Measurements from ENCODE around the gene CSTF2T.
"Not testable (repeated sequence)": the region's sequence is repeated elsewhere in the genome, so short reads cannot be mapped to it uniquely, and the experiment has no call there.

CSTF2T gene

GRCh38 chr10:51696251-51696650 lies 3.1 kb downstream of the CSTF2T start:
- no peak for DNase-seq

GRCh38 chr10:51694086-51694768 lies 5.2 kb downstream of the CSTF2T start:
- DNase-seq, result no peak

DNA sequence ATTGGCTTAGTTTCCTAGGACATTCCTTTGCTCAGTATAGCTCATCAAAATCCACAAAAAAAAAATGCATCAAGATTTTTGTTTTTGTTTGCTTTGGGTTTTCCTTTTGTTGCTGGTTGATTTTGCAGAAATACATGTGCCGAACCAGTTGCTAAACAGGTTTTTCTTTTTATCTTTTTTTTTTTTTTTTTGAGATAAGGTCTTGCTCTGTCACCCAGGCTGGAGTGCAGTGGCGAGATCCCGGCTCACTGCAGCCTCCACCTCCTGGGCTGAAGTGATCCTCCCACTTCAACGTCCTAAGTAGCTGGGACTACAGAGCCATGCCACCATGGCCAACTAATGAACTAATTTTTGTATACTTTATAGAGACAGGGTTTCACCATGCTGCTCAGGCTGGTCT lies 8.3 kb downstream of the CSTF2T start:
- DNase-seq, result no peak

DNA sequence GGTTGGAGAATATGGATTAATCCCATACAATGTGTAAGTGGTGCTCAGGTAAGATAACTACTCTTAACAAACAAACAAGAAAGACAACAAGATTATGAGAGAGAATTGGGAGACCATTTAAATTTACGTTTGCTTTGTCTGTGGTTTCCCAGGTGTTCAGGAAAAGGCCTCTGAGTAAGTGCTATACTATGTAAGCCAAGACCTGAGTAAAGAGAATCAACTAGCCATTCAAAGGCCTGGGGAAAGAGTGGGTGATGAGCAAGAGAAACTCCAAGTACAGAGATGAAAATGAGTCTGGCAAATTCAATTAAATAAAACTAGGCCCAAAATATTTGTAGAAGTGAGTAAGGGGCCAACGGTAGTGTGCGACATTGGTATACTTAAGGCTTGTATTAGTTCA lies 9.9 kb downstream of the CSTF2T start:
- DNase-seq, result no peak

DNA sequence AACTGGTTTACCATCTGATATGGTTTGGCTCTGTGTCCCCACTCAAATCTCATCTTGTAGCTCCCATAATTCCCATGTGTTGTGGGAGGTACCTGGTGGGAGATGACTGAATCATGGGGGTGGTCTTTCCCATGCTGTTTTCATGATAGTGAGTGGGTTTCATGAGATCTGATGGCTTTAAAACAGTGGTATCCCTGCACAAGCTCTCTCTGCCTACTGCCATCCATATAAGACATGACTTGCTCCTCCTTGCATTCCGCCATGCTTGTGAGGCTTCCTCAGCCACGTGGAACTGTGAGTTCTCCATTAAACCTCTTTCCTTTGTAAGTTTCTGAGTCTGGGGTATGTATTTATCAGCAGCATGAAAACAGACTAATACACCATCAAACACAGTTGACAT lies 10.6 kb downstream of the CSTF2T start:
- DNase-seq, result not testable (repeated sequence)

DNA sequence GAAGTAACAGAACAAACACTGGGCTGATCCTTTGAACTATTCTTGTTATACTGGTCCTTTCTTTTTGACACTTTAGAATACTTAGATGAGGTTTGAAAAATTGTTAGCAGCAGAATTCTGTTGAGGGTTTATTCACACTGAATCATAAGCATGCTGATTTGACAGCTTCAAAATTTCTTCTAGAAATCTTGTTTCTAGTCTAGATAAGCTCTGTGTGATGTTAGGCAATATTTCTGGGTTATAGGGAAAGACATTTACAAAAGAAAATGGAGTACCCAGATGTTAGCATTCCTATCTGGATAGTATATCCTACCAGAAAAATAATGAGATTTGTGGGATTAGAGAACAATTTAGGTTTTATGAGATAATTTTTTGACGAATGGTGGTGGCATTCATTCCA lies 12.1 kb downstream of the CSTF2T start:
- no peak for DNase-seq

- no peak for DNase-seq
These were observed 13.6 kb downstream of the CSTF2T start for GRCh38 chr10:51685768-51686167.

DNA sequence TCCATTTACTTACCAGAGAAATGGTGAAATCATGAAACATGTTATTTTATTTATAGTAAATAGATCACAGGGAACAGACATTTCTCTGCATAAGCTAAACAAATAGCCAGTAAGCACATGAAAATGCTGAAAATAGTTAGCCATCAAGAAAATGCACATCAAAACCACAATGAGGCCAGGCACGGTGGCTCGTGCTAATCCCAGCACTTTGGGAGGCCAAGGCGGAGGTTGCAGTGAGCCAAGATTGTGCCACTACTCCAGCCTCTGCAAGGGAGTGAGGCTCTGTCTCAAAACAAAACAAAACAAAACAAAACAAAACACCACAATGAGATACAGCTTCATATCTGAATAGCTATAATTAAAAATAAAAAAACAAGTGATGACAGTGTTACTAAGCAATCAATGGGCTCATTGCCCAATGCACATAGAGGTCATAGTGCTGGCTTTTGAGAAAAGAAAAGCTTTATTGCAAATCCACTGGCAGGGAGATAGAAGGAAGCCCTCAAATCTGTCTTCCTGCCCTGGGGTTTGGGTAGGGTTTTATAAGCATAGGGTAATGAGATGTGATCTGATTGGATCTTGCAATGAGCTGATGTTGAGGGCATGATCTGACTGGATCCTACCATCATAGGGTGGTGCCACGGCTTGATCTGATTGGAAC lies 16.2 kb downstream of the CSTF2T start:
- no peak for DNase-seq

GRCh38 chr10:51679841-51680240 lies 19.6 kb downstream of the CSTF2T start:
- no peak for DNase-seq

- no peak for DNase-seq
These were observed 24.3 kb downstream of the CSTF2T start for GRCh38 chr10:51675088-51675487.

GRCh38 chr10:51672039-51672535 lies 27.3 kb downstream of the CSTF2T start:
- no peak for DNase-seq

GRCh38 chr10:51669041-51669440 lies 30.4 kb downstream of the CSTF2T start:
- DNase-seq, result no peak

DNA sequence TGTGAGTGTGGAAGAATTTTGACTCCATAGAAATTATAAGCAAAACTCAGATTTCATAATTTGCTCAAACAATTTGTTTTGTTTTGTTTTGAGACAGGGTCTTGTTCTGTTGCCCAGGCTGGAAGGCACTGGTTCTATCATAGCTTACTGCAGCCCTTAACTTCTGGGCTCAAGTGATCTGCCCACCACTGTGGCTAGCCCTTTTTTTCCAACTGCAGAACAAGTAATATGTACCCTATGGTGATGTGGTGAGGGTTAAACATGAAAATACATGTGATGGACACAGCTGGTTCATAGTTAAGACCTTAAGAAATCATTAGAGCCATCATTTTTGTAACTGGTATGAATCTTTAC lies 31.1 kb downstream of the CSTF2T start:
- DNase-seq, result no peak

DNA sequence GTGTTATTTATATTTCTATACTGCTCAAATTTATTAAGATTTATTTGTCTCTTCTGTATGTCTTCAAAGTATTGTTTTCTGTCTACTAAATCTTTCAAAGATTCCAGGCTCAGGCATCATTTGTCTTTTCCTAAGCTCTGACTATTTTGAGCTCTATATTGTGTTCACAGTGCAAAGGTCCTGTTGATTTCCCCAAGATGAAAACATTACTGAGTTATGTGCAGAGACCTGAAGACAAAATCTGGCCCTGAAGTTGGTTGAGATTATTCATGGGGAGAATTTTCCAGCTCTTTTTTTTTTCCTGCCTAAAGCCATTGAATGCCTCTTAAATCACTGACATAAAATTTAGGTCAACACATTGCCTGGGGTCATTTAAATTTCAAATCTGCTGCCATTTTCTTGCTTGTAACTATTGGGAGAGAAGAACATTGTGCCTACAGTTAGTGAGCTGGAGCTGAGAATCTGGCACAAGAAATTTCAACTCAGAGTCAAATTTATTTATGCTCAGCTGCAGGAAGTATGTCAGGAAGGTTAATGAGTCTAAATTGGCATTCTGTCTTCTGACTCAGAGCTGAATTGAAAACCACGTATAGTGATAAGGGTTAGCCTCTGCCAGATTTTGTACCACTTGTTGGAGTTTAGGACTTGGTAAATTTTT lies 31.6 kb downstream of the CSTF2T start:
- DNase-seq, result no peak

DNA sequence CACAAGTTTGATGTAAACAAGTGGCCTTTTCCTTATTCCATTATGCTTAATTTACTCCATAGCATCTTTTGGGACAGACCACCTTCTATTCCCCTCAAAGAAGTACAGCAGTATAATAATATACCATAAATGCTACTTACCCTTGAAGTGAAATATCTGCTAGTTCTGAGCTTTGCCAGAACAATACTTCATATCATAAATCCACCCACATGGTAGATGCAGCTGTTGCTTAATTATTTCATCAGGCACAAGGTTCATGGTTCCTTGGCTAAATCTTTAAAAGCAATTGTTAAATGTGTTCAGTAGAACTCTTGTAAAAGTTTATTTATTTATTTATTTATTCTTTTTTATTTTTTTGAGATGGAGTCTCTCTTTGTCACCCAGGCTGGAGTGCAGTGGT lies 32.9 kb downstream of the CSTF2T start:
- DNase-seq, result no peak

- no peak for DNase-seq
These were observed 36.3 kb downstream of the CSTF2T start for GRCh38 chr10:51663086-51663485.

GRCh38 chr10:51659344-51659743 lies 40.1 kb downstream of the CSTF2T start:
- DNase-seq, result no peak

- DNase-seq, result no peak
These were observed 41.4 kb downstream of the CSTF2T start for GRCh38 chr10:51658000-51658399.

DNA sequence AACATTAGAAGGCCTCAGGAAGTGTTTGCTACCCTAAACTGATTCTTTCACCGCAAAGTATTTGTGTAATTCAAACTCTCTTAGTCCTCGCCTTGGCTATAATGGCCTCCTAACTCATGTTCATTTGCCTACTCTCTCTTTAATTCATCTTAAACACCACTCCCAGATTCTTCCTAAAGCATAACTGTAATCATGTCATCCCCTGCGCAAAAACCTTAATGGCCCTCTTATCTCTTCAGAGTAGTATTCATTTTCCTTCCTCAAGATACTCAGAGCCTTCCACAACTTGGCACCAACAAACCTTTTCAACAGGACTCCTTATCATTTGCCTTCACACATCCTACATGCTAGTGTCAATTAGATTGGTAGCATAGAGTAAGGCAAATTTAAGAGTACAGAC lies 42.9 kb downstream of the CSTF2T start:
- no peak for DNase-seq

- DNase-seq, result no peak
These were observed 44.5 kb downstream of the CSTF2T start for GRCh38 chr10:51654918-51655317.

DNA sequence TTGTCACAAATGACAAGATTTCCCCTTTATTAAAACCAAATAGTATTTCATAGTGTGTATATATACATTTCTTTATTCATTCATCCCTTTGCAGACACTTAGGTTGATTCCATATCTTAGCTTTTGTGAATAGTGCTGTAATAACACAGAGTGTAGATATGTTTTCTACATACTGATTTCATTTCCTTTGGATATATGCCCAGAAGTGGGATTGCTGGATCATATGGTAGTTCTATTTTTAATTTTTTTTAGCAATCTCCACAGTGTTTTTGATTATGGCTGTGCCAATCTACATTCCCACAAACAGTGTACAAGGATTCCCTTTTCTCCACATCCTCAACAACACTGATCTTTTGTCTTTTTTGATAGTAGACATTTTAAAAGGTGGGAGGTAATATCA lies 46.4 kb downstream of the CSTF2T start:
- no peak for DNase-seq

GRCh38 chr10:51651063-51651462 lies 48.3 kb downstream of the CSTF2T start:
- DNase-seq, result no peak

GRCh38 chr10:51649064-51649463 lies 50.3 kb downstream of the CSTF2T start:
- no peak for DNase-seq
